OCI-LY7 (cell line): ENCODE measurements around the gene KLF16. TPM values are rescaled to one million over a fixed set of nuclear protein-coding genes. Genes with fewer than 3 reads are reported as not detected.

Experiments used
- BruUV-seq: library from RNA; stranded (reverse); fragments of 400-500 nt; replicated peaks from 2 replicates; lab custom pipeline; 2021; lab: Mats Ljungman, UMichigan
- CTCF ChIA-PET: fragments of 300-600 bp; sonication (Branson Sonifier 250); formaldehyde crosslinking; loops from one replicate; lab custom pipeline; 2022; ENCODE audit warnings: antibody characterized with exemption; ENCODE audit not compliant: unreplicated experiment; lab: Charles Lee
- POLR2A ChIA-PET: fragments of 300-600 bp; sonication (Branson Sonifier 250); formaldehyde crosslinking; loops from one replicate; lab custom pipeline; 2022; ENCODE audit warnings: antibody characterized with exemption; lab: Charles Lee
- DNase-seq: peaks from one replicate; pipeline ENCODE4 v3.0.0-alpha.2; 2015; ENCODE audit warnings: low spot score
- H2AFZ ChIP-seq: fragments of 200-600 bp; sonication (generic), shearing (Covaris generic); 2 replicates; pipeline ENCODE4 v1.6.1; 2014; ENCODE audit warnings: mild to moderate bottlenecking, antibody characterized with exemption, low read length, moderate library complexity
- H3K27ac ChIP-seq: fragments of 200-600 bp; sonication (generic); 2 replicates; pipeline ENCODE4 v1.5.1; 2014; ENCODE audit warnings: mixed run types, low read depth, mild to moderate bottlenecking, moderate library complexity, low read length, inconsistent platforms; ENCODE audit not compliant: poor library complexity, severe bottlenecking
- H3K36me3 ChIP-seq: fragments of 200-600 bp; sonication (generic); 2 replicates; pipeline ENCODE4 v1.6.1; 2014; ENCODE audit warnings: mild to moderate bottlenecking, antibody characterized with exemption, low read length, moderate library complexity, mixed read lengths; ENCODE audit not compliant: insufficient read depth
- H3K4me1 ChIP-seq: fragments of 200-600 bp; sonication (generic); 2 replicates; pipeline ENCODE4 v1.5.1; 2014; ENCODE audit warnings: mild to moderate bottlenecking, low read length; ENCODE audit not compliant: insufficient read depth, poor library complexity, severe bottlenecking
- H3K4me2 ChIP-seq: fragments of 200-600 bp; sonication (generic); 2 replicates; pipeline ENCODE4 v1.6.1; 2014; ENCODE audit warnings: mild to moderate bottlenecking, low read length
- H3K4me3 ChIP-seq: fragments of 200-600 bp; sonication (generic); 2 replicates; pipeline ENCODE4 v1.5.1; 2014; ENCODE audit warnings: mild to moderate bottlenecking, low read depth, low read length; ENCODE audit not compliant: poor library complexity, severe bottlenecking
- H3K79me2 ChIP-seq: fragments of 200-600 bp; sonication (generic); 2 replicates; pipeline ENCODE4 v1.6.1; 2016; ENCODE audit warnings: low read depth, mild to moderate bottlenecking, low read length, moderate library complexity, mixed read lengths; ENCODE audit not compliant: insufficient read depth
- H3K9me2 ChIP-seq: fragments of 200-600 bp; sonication (generic); 2 replicates; pipeline ENCODE4 v1.6.1; 2016; ENCODE audit warnings: mild to moderate bottlenecking, low read length, mixed read lengths; ENCODE audit not compliant: insufficient read depth
- H3K9me3 ChIP-seq: fragments of 200-600 bp; sonication (generic); 2 replicates; pipeline ENCODE4 v1.6.1; 2014; ENCODE audit warnings: mild to moderate bottlenecking, mixed run types, low read length, mixed read lengths
- H4K20me1 ChIP-seq: fragments of 200-600 bp; sonication (generic); 2 replicates; pipeline ENCODE4 v1.6.1; 2014; ENCODE audit warnings: mild to moderate bottlenecking, antibody characterized with exemption, low read length, moderate library complexity, mixed read lengths; ENCODE audit not compliant: insufficient read depth
- EZH2phosphoT487 ChIP-seq: fragments of 200-600 bp; sonication (generic); IDR thresholded peaks from 2 replicates; pipeline ENCODE4 v1.6.1; 2018; ENCODE audit warnings: low read depth, borderline replicate concordance, mild to moderate bottlenecking, mixed run types, antibody characterized with exemption, low read length, moderate library complexity, mixed read lengths
- intact Hi-C: fragments of 100-400 bp; cut with micrococcal nuclease; formaldehyde crosslinking; loops from one replicate; pipeline ENCODE4 v1.10.0; 2022; ENCODE audit not compliant: unreplicated experiment
- total RNA-seq, 2 experiments: library from RNA; depleted of rRNA in 1 of 2; stranded (reverse); fragments of >200 nt in 1 of 2; shearing (Covaris generic) in 1 of 2; gene quantifications; 2 replicates each; pipeline ENCODE4 v1.2.3, GENCODE V29; 2014 to 2022
- TF ChIP-seq, protein P1 (sequence below): fragments of 200-600 bp; sonication (generic); conservative IDR thresholded peaks from 2 replicates; pipeline ENCODE4 v1.5.1; 2014; ENCODE audit warnings: mild to moderate bottlenecking, antibody characterized with exemption, low read length, moderate library complexity, mixed read lengths

KLF16 gene
- total RNA-seq, 2 experiments from 2014 or later, result 9.6 to 44.4 TPM

DNA sequence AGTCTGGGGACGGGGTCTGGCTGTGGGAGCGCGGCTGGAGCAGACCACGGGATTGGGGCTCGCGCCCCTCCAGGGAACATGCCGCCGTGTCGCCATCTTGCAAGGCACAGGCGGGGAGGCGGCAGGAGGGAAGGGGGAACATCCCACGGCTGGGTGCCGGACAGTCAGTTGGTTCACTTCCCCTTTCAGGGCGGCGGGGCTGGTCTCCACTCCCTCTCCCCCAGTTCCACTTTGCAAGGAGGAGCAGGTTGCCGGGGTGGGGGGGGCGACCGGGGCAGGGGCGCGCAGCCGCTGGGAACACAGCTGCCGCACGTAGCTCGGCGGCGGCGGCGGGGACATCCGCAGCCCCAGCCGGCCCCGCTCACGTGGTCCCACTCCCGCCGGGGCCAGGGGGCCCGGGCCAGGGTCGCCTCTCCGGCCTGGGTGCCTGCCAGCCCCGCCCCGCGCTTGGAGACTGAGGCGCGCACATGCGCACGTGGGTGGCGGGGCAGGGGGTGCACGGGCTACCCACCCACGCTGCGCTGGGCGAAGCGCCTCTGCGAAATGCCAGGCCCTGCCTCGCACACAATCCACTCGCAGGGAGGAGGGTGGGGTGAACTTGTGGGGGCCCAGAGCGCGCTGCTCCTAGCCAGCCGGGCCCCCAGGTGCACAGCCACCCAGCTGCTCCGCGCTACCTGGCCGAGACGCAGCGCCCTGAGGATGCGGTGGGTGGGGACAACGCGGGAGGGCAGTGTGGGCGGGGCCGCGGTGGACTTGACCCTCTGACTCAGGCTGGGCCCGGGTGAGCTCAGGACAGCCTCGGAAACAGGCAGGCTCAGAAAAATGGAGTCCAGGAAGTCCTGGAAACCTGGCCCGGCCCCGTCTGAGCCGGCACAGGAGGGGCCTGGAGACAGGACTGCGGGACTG is 6.4 kb downstream of the KLF16 start:
- Histone ChIP-seq H4K20me1 (peaks cover 26% of the 10 kb centered on the region), H2AFZ (no peak overlapping the region), H3K4me2 (peak overlapping the region; percentile 98), H3K36me3 (peaks cover 21% of the 10 kb centered on the region), H3K9me3 (no peaks in the 10 kb centered on the region), H3K4me1 (peaks cover 88% of the 10 kb centered on the region), H3K9me2 (no peaks in the 10 kb centered on the region), H3K79me2 (peaks cover 88% of the 10 kb centered on the region), H3K4me3 (peak overlapping the region; percentile 68), H3K27ac (peak overlapping the region; percentile 86)
- intact Hi-C loops, result no loop called here
- CTCF ChIA-PET, result no interaction called here
- POLR2A ChIA-PET, result interaction anchor here (0.7 to 1.8 kb wide), 2 partner anchors 19 to 304 kb away, joined by 3 to 6 read pairs; no protein-coding TSS in a partner anchor
- DNase-seq, result peak; percentile 82
- TF ChIP-seq, protein P1, sequence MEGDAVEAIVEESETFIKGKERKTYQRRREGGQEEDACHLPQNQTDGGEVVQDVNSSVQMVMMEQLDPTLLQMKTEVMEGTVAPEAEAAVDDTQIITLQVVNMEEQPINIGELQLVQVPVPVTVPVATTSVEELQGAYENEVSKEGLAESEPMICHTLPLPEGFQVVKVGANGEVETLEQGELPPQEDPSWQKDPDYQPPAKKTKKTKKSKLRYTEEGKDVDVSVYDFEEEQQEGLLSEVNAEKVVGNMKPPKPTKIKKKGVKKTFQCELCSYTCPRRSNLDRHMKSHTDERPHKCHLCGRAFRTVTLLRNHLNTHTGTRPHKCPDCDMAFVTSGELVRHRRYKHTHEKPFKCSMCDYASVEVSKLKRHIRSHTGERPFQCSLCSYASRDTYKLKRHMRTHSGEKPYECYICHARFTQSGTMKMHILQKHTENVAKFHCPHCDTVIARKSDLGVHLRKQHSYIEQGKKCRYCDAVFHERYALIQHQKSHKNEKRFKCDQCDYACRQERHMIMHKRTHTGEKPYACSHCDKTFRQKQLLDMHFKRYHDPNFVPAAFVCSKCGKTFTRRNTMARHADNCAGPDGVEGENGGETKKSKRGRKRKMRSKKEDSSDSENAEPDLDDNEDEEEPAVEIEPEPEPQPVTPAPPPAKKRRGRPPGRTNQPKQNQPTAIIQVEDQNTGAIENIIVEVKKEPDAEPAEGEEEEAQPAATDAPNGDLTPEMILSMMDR, result no peak
- TF ChIP-seq EZH2phosphoT487, result no peak
- BruUV-seq, result no TSS peak

DNA sequence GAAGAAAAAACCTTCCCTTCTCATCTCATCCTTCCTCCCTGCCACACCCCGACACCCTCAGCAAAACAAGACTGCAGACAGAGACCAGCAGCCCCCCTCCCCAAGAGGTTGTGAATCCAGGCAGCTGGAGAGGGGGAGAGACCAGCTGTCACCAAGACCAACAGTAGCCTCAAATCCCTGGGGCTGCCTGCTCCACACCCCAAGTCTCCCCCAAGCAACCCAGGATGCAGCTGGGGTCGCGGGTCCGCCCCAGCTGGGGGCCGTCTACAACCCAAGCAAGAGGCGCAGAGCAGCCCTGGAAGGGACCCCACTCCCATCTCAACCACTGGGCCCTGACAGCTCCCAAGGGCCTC is 7.1 kb downstream of the KLF16 start:
- no peaks in the 10 kb centered on the region for H3K9me3 ChIP-seq
- H3K4me2 ChIP-seq, result peak overlapping the region; percentile 98
- H3K9me2 ChIP-seq, result no peaks in the 10 kb centered on the region
- POLR2A ChIA-PET, result interaction anchor here (1.8 kb wide), 1 partner anchor 20 kb away, joined by 6 read pairs; no protein-coding TSS in a partner anchor
- CTCF ChIA-PET, result no interaction called here
- peaks cover 82% of the 10 kb centered on the region for H3K79me2 ChIP-seq
- H3K4me1 ChIP-seq, result peaks cover 84% of the 10 kb centered on the region
- H4K20me1 ChIP-seq, result peaks cover 20% of the 10 kb centered on the region
- TF ChIP-seq, protein P1, result no peak
- TF ChIP-seq EZH2phosphoT487, result no peak
- no peak overlapping the region for H2AFZ ChIP-seq
- no TSS peak for BruUV-seq
- H3K36me3 ChIP-seq, result peaks cover 17% of the 10 kb centered on the region
- peak overlapping the region; percentile 68 for H3K4me3 ChIP-seq
- peak overlapping the region; percentile 86 for H3K27ac ChIP-seq
- intact Hi-C loops, result no loop called here
- DNase-seq, result peak; percentile 31
